GM18861 (cell line): ENCODE measurements around the gene KYNU.
"Not testable (repeated sequence)": the region's sequence is repeated elsewhere in the genome, so short reads cannot be mapped to it uniquely, and the experiment has no call there.

Experiments
- ATAC-seq: cut with Tn5 transposase; IDR thresholded peaks from one replicate; pipeline ENCODE4 v1.9.1; 2021; ENCODE audit not compliant: unreplicated experiment

KYNU gene

DNA sequence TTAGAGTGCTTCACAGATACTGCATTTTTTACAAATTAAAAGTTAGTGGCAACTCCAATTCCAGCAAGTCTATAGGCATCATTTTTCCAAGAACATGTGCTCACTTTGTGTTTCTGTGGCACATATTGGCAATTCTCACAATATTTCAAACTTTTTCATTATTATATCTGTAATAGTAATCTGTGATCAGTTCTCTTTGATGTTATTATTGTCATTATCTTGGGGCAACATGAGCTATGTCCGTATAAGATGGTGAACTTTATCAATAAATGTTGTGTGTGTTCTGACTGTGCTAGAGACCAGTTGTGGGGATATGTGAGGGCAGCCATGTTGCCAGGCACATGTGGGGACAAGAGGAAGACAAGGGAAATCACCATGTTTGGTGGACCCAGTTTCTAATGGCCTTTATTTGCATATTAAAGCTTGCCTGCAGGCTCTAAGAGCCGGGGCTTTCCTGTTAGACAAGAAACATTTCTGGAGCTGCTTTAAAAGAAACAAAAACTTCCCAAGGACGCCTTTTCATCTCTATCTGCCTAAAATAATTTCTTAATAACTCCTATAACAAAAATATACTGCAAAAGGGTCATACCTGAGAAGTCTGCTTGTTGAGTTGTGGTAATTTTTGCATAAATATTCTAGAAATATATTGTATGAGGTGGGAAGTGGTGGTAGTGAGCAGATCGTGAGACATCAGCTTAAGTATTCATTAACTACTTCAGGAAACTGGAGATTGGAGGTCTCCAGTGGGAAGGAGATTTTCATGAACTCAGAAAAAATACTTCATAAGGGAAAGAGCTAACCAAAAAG is 37.2 kb downstream of the KYNU start:
- ATAC-seq: peak; percentile 99

DNA sequence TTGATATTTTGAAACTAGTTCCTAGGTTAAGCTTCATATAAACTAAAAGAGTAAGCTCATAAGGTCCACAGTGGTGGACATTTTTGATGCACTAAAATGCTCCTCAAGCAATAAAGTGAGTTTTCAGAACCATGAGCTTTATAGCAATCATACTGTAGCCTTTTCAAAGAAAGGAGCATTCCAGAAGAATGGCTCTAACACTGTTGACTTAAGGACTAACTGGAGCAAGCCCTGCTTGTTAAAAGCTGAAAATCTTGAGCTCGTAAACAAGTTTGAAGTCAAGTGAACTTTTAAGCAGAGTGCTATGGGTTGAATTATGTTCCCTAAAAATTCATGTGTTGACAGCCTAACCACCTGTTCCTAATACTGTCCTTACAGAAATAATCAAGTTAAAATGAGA is 38.0 kb downstream of the KYNU start:
- ATAC-seq: no peak

DNA sequence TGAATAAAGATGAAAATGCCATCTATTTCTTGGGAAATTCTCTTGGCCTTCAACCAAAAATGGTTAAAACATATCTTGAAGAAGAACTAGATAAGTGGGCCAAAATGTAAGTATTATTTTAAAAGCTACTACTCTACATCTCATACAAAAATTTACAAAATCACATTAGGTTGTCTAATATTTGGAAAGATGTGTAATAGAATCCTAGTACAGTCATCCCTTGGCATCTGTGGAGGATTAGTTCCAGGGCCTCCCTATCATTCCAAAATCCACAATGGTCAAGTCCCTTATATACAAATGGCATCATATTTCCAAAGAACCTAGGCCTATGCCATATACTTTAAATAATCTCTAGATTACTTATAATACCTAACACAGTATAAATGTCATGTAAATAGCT is 41.2 kb downstream of the KYNU start:
- no peak for ATAC-seq

DNA sequence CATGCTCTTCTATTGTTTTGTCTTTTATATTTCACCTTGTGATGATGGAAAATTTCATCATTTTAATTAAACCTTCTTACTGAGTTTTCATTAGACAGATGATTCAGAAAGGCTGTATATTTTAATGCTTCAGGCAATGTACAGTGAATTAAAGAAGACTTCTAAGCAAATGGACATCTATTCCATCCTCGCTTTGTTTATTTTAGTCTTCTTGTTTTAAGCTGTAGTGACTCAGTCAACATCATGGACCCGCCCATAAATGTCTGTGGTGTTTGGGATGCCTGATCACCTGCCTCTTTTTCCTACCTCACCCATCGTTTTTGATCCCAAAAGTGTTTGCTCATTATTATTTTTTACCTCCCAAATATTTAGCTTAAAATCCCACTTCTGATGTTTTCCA is 43.1 kb downstream of the KYNU start:
- no peak for ATAC-seq

- no peak for ATAC-seq
Observed at GRCh38 chr2:142926445-142926844, 49.0 kb downstream of the KYNU start.

DNA sequence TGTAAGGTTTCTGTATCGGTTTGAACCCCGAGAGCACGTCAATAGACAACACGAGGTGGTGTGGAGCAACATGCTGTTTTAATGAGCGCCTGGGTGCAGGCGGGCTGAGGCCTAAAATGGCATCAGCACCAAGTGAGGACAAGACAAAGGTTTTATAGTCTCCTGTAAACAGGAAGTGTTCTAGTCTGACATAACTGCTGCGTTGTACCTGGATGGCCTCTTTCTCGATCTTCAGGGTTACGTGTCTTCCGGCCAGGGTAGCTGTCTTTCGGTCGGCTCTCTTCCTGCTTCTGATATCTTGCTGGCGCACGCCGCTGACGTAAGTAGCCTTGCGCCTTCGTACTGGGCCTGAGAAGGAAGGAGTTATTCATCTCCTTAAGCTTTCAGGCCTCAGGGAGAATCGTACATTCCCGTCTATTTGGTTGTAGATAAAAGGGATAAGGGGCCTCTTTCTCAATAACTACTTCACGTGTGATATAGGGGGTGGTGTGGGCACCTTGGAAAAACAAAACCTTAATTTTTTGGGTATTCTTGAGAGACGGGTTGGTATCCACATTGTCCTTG is 53.5 kb downstream of the KYNU start:
- ATAC-seq: no peak

- no peak for ATAC-seq
Observed at GRCh38 chr2:142933916-142934315, 56.5 kb downstream of the KYNU start.

DNA sequence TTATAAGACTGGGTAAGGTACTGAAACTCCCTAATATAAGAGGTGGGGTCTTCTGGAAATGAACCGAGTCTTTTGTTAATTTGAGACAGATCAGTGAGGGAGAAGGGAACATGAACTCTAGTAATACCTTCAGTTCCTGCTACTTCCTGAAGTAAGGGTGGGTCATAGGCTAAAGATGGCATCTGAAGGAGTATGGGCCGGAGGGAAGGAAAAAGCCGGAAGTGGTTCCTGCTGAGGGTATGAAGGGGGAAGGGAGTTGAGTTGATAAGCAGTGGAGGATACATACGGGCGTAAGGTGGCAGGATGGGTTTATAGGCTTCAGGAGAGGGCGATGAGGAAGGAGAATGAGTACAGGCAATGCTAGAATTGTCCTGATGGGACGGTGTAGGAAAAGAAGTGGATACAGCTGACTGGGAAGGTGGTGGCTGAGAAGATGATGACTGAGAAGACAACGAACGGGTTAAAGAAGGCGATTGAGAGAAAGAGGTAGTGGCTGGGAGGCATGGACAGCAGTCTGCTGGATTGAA is 58.2 kb downstream of the KYNU start:
- no peak for ATAC-seq

GRCh38 chr2:142936629-142937028 is 59.2 kb downstream of the KYNU start:
- no peak for ATAC-seq

- ATAC-seq: no peak
Observed at GRCh38 chr2:142937347-142937746, 59.9 kb downstream of the KYNU start.

GRCh38 chr2:142938240-142938639 is 60.8 kb downstream of the KYNU start:
- no peak for ATAC-seq

GRCh38 chr2:142940606-142941223 is 63.3 kb downstream of the KYNU start:
- no peak for ATAC-seq

DNA sequence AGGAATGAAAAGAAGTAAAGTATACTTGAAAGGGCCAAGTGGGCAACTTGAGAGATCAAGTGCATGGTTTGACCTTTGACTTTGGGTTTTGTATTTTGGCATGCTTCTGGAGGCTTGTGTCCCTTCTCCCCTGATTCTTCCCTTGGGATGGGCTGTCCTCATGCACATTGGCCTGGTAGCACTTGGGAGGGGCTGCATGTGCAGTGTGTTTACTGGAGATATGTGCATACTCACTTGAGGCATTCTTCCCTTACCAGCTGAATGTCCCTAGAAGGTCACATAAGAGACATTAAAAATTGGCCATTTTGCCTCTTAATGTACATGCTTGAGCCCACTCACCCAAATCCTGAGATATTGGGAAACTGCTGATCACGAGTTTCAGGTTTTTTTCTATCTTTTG is 65.2 kb downstream of the KYNU start:
- ATAC-seq: no peak

- ATAC-seq: no peak
Observed at GRCh38 chr2:142944264-142944663, 66.8 kb downstream of the KYNU start.

- no peak for ATAC-seq
Observed at GRCh38 chr2:142944721-142945120, 67.3 kb downstream of the KYNU start.

DNA sequence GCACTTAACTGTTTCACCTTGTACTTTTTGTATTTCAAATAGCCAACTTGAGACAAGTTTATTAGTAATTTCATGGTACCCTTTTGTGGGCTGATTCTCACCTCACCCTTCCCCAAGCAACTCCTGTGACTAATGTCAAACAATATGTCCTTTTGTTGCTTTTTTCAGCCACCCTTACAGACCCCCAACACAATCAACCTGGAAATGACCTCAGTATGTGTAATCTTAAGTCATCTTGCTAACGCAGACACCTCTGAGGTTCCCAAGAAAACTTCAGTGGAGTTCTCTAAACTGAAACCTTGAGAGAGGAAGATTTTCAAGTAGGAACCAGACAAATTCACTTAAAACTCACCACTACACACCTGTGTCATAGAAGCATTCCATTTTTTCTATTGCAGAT is 69.5 kb downstream of the KYNU start:
- ATAC-seq: no peak

- not testable (repeated sequence) for ATAC-seq
Observed at GRCh38 chr2:142948723-142949122, 71.3 kb downstream of the KYNU start.

DNA sequence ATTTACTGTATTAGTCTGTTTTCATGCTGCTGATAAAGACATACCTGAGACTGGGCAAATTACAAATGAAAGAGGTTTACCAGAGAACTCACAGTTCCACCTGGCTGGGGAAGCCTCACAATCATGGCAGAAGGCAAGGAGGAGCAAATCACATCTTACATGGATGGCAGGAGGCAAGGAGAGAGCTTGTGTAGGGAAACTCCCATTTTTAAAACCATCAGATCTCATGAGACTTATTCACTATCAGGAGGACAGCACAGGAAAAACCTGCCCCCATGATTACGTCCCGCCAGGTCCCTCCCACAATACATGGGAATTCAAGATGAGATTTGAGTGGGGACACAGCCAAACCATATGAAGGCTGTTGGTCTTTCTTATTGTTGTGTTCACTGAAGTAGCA is 72.9 kb downstream of the KYNU start:
- ATAC-seq: not testable (repeated sequence)

DNA sequence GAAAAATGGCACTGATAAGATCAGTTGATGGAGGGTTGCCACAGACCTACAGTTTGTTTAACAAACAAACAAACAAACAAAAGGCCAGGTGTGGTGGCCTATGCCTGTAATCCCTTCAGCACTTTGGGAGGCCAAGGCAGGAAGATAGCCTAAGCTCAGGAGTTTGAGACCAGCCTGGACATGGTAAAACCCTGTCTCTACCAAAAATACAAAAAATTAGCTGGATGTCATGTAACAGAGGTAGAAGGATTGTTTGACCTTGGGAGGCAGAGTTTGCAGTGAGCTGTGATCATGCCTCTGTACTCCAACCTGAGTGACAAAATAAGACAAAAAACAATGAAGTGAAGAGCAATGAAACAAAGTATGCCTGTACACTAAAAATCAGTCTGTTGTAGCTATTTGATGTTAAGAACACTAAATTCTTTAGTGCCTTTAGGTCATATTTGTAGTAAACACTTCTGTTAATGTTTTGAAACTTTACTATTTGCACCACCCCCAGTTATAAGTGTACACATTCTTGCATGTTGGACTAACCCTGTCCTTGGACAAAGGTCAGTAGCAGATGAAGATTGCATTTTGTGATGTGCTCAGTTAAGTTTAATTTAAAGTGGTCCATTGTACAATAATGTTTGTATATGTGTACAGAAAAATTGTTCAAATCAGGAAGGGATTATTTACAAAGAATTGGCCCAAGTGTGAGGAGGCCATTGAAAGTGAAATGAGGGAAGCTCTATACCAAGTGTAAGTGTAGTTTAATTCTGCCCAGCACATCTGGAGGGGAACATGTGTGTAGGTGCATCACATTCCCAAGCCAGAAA is 73.9 kb downstream of the KYNU start:
- no peak for ATAC-seq

DNA sequence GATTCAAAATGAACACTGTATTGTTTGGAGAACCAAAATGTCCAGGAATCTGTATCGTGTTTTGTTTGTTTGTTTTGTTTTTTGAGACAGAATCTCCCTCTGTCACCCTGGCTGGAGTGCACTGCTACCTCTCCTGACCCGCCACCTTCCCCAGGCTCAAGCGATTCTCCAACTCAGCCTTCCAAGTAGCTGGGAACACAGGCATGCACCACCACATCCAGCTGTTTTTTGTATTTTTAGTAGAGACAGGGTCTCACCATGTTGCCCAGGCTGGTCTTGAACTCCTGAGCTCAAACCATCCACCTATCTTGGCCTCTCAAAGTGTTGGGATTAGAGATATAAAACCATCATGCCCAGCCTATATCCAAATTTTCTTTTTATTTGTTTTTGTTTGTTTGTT is 74.6 kb downstream of the KYNU start:
- ATAC-seq: no peak

DNA sequence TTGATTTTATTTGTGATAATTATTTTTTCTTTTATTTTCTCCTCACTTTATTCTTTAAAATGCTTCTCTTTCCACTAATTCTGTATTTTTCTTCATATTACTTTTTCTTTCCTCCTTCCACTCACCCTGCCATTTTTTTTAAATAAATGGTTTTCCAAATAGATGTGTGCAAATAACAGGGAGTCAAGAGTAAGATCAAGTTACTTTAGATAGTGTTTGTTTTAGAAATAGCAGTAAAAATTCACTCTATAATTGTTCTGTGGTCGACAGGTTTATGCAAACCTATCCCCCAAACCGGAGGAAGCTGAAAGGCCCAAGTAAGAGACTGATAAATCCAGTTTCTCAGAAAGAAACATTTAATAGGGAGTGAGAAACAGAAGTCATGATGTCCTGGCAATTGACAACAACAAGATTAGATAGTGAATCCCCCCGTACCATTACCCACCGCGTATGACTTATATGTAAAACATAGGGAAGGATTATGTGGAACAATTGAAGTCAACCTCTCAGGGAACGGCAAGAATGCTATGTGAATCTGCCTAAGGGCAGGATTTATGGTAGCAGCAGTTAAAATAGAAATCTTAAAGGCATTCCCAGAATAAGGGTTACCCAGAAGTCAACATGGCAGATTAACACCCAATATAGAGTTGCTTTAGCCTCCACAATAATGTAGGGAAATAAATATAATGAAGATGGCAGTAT is 75.5 kb downstream of the KYNU start:
- ATAC-seq: no peak
